Chondrocyte (in vitro differentiated cells): Measurements from ENCODE around the gene RAPGEF5. TPM values are rescaled to one million over a fixed set of nuclear protein-coding genes. Genes with fewer than 3 reads are reported as not detected.
A peak's percentile ranks its signal among the peaks of the same experiment; 100 is the strongest.
"Not testable (repeated sequence)": the region's sequence is repeated elsewhere in the genome, so short reads cannot be mapped to it uniquely, and the experiment has no call there.

Experiments used
- DNase-seq: peaks from one replicate; pipeline ENCODE4 v3.0.0; 2021; ENCODE audit warnings: mixed read lengths, low spot score
- H3K27ac Mint-ChIP-seq: one replicate; pipeline ENCODE4 v1.8.0; 2021; ENCODE audit warnings: mild to moderate bottlenecking, moderate library complexity, mixed read lengths; ENCODE audit not compliant: unreplicated experiment
- H3K27me3 Mint-ChIP-seq: 2 replicates; pipeline ENCODE4 v1.8.0; 2021; ENCODE audit warnings: low read depth, mixed read lengths
- H3K36me3 Mint-ChIP-seq: 2 replicates; pipeline ENCODE4 v1.8.0; 2021; ENCODE audit warnings: low read depth, mixed read lengths
- H3K4me1 Mint-ChIP-seq: 2 replicates; pipeline ENCODE4 v1.8.0; 2021; ENCODE audit warnings: low read depth, mild to moderate bottlenecking, mixed read lengths
- H3K4me3 Mint-ChIP-seq: one replicate; pipeline ENCODE4 v1.8.0; 2021; ENCODE audit warnings: mild to moderate bottlenecking, moderate library complexity, mixed read lengths; ENCODE audit not compliant: unreplicated experiment
- H3K9me3 Mint-ChIP-seq: 2 replicates; pipeline ENCODE4 v1.8.0; 2021; ENCODE audit warnings: low read depth, mixed read lengths
- total RNA-seq: library from RNA; stranded (reverse); gene quantifications from 3 replicates; pipeline ENCODE4 v1.2.1, GENCODE V29; 2021
- TF ChIP-seq, protein P1 (sequence below): fragments of 200-600 bp; sonication (generic); IDR thresholded peaks from 2 replicates; pipeline ENCODE4 v1.5.0; 2021; ENCODE audit warnings: antibody characterized with exemption, mild to moderate bottlenecking, moderate library complexity

Gene RAPGEF5
- total RNA-seq, 1 donor from 2014 or later: 2.2 TPM

DNA sequence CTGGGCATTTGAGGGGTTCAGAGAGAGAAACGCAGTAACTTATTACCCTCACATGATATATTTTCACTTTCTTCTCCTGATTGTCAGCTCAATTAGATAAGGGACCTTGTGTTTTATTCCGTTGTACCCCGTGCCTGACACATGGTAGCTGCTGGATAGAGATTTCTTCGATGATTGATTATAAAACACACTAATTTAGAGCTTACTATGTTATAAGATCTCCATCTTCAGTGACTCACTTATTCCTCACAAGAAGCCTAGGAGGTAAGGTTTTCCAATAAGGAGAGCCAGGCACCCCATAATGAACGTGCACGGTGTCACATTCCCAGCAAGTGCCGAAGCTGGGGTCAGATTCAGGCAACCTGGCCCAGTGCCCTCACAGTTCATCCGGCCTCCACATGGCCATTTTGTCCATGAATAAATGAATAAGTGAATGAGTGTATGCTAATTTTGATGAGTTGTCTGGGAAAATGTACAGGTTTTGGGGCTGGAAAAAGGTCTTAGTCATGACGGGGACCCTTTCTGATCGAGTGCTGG, 273.2 kb downstream of the RAPGEF5 start:
- TF ChIP-seq, protein P1, sequence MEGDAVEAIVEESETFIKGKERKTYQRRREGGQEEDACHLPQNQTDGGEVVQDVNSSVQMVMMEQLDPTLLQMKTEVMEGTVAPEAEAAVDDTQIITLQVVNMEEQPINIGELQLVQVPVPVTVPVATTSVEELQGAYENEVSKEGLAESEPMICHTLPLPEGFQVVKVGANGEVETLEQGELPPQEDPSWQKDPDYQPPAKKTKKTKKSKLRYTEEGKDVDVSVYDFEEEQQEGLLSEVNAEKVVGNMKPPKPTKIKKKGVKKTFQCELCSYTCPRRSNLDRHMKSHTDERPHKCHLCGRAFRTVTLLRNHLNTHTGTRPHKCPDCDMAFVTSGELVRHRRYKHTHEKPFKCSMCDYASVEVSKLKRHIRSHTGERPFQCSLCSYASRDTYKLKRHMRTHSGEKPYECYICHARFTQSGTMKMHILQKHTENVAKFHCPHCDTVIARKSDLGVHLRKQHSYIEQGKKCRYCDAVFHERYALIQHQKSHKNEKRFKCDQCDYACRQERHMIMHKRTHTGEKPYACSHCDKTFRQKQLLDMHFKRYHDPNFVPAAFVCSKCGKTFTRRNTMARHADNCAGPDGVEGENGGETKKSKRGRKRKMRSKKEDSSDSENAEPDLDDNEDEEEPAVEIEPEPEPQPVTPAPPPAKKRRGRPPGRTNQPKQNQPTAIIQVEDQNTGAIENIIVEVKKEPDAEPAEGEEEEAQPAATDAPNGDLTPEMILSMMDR: no peak
- Mint-ChIP-seq H3K36me3 (no peaks in the 10 kb centered on the region), H3K27ac (peak overlapping the region; percentile 88), H3K9me3 (peaks cover 5% of the 10 kb centered on the region), H3K4me1 (peaks cover 12% of the 10 kb centered on the region), H3K27me3 (peaks cover 21% of the 10 kb centered on the region), H3K4me3 (peak overlapping the region; percentile 81)
- no peak for DNase-seq

DNA sequence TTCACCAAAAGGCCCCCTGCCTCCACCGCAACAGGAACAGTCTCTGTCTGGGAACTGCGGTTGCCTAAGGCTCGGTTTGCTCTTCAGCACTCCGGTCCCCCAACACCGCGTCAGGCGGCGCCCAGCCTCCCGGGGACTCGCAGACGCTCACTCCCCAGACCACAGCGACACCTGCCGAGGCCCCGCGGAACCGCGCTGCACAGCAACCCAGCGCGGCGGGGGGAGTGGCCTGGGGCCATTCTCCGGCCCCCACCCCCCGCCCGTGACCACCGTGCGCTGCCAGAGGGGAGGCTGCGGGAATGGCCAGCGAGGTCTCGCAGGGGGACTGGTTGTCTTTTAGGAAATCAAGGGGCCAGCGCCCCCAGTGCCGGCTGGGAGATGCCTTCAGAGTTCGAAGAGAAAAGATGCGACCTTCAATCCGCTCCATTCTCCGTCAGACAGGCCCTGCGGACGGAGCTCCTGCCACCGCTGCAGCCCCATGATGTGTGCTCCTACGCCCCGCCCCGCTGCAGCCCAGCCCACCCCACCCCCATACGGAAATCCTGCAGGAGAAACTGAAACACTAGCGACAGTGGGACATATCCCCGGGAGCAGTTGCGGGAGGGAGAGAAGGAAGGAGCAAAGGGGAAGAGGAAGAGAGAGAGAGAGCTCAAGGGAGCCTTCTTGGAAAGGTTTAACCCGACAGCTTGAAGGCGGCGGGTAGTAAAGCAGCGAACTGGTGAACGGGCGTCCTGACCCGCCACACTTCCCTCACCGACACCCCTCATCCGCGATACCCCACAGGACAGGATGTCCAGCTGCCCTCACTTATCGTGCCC, 273.9 kb downstream of the RAPGEF5 start:
- peak; percentile 94 for DNase-seq
- peaks cover 9% of the 10 kb centered on the region for H3K4me1 Mint-ChIP-seq
- H3K4me3 Mint-ChIP-seq: peak overlapping the region; percentile 81
- TF ChIP-seq, protein P1: peak; percentile 100
- no peaks in the 10 kb centered on the region for H3K36me3 Mint-ChIP-seq
- H3K27me3 Mint-ChIP-seq: peaks cover 28% of the 10 kb centered on the region
- peaks cover 5% of the 10 kb centered on the region for H3K9me3 Mint-ChIP-seq
- peak overlapping the region; percentile 88 for H3K27ac Mint-ChIP-seq

DNA sequence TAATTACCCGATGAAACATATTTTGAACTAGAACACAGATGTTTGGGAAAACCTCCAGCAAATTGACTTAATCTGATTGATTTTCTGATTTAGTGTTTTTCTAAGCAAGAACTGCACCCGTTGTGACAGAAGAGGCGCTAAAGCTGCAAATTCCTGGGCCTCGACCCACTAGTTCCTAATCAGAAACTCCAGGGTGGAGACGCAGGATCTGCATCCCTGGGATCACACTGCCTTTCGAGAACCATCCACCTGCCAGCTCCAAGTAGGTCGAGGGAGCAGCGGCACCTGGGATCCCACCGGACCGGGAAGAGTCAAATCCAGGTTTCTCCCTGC, 274.4 kb downstream of the RAPGEF5 start:
- H3K9me3 Mint-ChIP-seq: peaks cover 5% of the 10 kb centered on the region
- H3K36me3 Mint-ChIP-seq: no peaks in the 10 kb centered on the region
- TF ChIP-seq, protein P1: no peak
- H3K27ac Mint-ChIP-seq: peak overlapping the region; percentile 88
- no peak for DNase-seq
- H3K27me3 Mint-ChIP-seq: peaks cover 33% of the 10 kb centered on the region
- peak overlapping the region; percentile 81 for H3K4me3 Mint-ChIP-seq
- peaks cover 9% of the 10 kb centered on the region for H3K4me1 Mint-ChIP-seq

DNA sequence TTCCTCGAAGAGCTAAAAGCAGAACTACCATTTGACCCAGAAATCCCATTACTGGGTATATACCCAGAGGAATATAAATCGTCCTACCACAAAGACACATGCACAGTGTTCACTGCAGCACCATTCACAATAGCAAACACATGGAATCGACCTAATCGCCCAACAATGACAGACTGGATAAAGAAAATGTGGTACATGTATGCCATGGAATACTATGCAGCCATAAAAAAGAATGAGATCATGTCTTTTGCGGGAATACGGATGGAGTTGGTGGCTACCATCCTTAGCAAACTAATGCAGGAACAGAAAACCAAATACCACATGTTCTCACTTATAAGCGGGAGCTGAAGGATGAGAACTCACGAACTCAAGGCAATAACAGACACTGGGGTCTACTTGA, 276.7 kb downstream of the RAPGEF5 start:
- DNase-seq, H3K27ac Mint-ChIP-seq, H3K4me1 Mint-ChIP-seq, H3K4me3 Mint-ChIP-seq, H3K9me3 Mint-ChIP-seq, H3K36me3 Mint-ChIP-seq: not testable (repeated sequence)
- peaks cover 41% of the 10 kb centered on the region for H3K27me3 Mint-ChIP-seq

DNA sequence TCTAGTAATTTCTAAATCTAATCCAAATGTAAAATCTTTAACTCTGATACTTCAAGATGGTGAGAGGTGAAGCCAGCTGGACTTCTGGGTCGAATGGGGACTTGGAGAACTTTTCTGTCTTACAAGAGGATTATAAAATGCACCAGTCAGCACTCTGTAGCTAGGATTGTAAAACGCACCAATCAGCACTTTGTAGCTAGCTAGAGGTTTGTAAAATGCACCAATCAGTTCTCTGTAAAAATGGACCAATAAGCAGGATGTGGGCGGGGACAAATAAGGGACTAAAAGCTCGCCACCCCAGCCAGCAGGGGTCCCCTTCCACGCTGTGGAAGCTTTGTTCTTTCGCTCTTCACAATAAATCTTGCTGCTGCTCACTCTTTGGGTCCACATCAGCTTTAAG, 278.1 kb downstream of the RAPGEF5 start:
- H3K9me3 Mint-ChIP-seq, H3K27ac Mint-ChIP-seq, H3K36me3 Mint-ChIP-seq, H3K4me3 Mint-ChIP-seq, DNase-seq, H3K4me1 Mint-ChIP-seq: not testable (repeated sequence)
- H3K27me3 Mint-ChIP-seq: peaks cover 49% of the 10 kb centered on the region

DNA sequence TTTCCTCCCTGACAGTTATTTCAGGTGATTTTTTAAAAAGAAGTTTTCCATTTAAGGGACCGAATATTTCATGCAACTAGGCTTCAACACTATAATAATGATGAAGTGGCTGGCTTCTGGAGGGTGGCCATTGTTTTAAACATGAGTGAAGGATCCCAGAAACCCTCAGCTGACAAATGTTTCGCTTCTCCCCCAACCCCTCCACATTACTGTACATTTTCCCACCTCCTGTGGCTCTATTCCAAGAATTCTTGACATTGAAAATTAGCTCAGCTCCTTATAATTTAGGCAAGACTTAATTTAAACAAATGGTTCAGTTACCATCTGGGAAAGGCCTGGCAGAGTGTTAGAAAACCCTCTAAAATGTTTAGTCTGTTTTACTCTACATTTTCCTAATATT, 281.4 kb downstream of the RAPGEF5 start:
- Mint-ChIP-seq H3K27ac (no peak overlapping the region), H3K9me3 (peaks cover 5% of the 10 kb centered on the region), H3K27me3 (peaks cover 41% of the 10 kb centered on the region), H3K4me1 (no peaks in the 10 kb centered on the region), H3K36me3 (no peaks in the 10 kb centered on the region), H3K4me3 (no peak overlapping the region)
- DNase-seq: no peak
- TF ChIP-seq, protein P1: no peak
